Spinal cord (tissue), 10 donors: ENCODE measurements around the gene SLC25A20. TPM values are rescaled to one million over a fixed set of nuclear protein-coding genes. Genes with fewer than 3 reads are reported as not detected.
A peak's percentile ranks its signal among the peaks of the same experiment; 100 is the strongest.
"Not testable (repeated sequence)": the region's sequence is repeated elsewhere in the genome, so short reads cannot be mapped to it uniquely, and the experiment has no call there.

Source experiments
- DNase-seq, 6 donors: peaks; one replicate each; pipeline versions ENCODE4 v3.0.0 to v3.0.0-alpha.2; 2013 to 2015; ENCODE audit warnings: low spot score in 6 of 6, low read depth in 4 of 6
- H3K27ac ChIP-seq: one replicate; pipeline ENCODE4 v1.5.1; 2013; ENCODE audit warnings: low read depth, low read length, control low read depth
- H3K27me3 ChIP-seq: one replicate; pipeline ENCODE4 v1.6.1; 2013; ENCODE audit warnings: low read length; ENCODE audit not compliant: control insufficient read depth, insufficient read depth
- H3K36me3 ChIP-seq: one replicate; pipeline ENCODE4 v1.6.1; 2013; ENCODE audit warnings: low read length; ENCODE audit not compliant: control insufficient read depth, insufficient read depth
- H3K4me1 ChIP-seq: one replicate; pipeline ENCODE4 v1.6.1; 2013; ENCODE audit warnings: low read length; ENCODE audit not compliant: control insufficient read depth, insufficient read depth
- H3K4me3 ChIP-seq: one replicate; pipeline ENCODE4 v1.5.1; 2013; ENCODE audit warnings: low read depth, low read length, control low read depth
- H3K9me3 ChIP-seq: one replicate; pipeline ENCODE4 v1.6.1; 2013; ENCODE audit warnings: low read length; ENCODE audit not compliant: control insufficient read depth, insufficient read depth
- WGBS: methylation state at CpG from one replicate; pipeline ENCODE4 v1.1.5; 2013; ENCODE audit warnings: missing lambda C conversion rate; ENCODE audit not compliant: insufficient coverage; 5-methylcytosine and 5-hydroxymethylcytosine counted together
- polyA plus RNA-seq, 2 donors: library from polyadenylated mRNA; unstranded; fragments of 120-200 nt; gene quantifications; one replicate each; pipeline ENCODE4 v1.2.1, GENCODE V29; 2013; ENCODE audit not compliant: insufficient read length in 2 of 2
- total RNA-seq, 2 donors: library from RNA; depleted of rRNA in 1 of 2; stranded (reverse); fragments of 120-200 nt in 1 of 2; fragments of >200 nt in 1 of 2; gene quantifications; one replicate each; pipeline versions ENCODE4 v1.2.3 to v1.2.4, GENCODE V29; 2013 to 2014
- donor health status: healthy.

Gene SLC25A20
- total and polyA plus RNA-seq, 4 donors, result 21.1 to 23.6 (median 21.4) TPM

- not testable (repeated sequence) for DNase-seq, H3K36me3 ChIP-seq, H3K27ac ChIP-seq, H3K9me3 ChIP-seq, H3K27me3 ChIP-seq, H3K4me1 ChIP-seq, H3K4me3 ChIP-seq
- no CpG with 5 or more reads among the region's 11 CpGs for WGBS
These were observed 69.2 kb downstream of the SLC25A20 start for GRCh38 chr3:48829525-48829924.

GRCh38 chr3:48827874-48828273 lies 70.8 kb downstream of the SLC25A20 start:
- not testable (repeated sequence) for H3K27me3 ChIP-seq, H3K36me3 ChIP-seq, H3K9me3 ChIP-seq, H3K27ac ChIP-seq, DNase-seq, H3K4me1 ChIP-seq, H3K4me3 ChIP-seq
- WGBS, result 100% methylated on average over 3 of the region's 10 CpGs

GRCh38 chr3:48826451-48826850 lies 72.2 kb downstream of the SLC25A20 start:
- Histone ChIP-seq H3K36me3 (no peaks in the 10 kb centered on the region), H3K4me1 (no peaks in the 10 kb centered on the region), H3K9me3 (no peaks in the 10 kb centered on the region), H3K4me3 (no peak overlapping the region), H3K27me3 (no peaks in the 10 kb centered on the region), H3K27ac (no peak overlapping the region)
- WGBS, result 83% methylated on average over 2 of the region's 2 CpGs
- no peak for DNase-seq

GRCh38 chr3:48820612-48821324 lies 77.9 kb downstream of the SLC25A20 start:
- Histone ChIP-seq H3K27me3 (no peaks in the 10 kb centered on the region), H3K27ac (no peak overlapping the region), H3K4me3 (no peak overlapping the region), H3K9me3 (no peaks in the 10 kb centered on the region), H3K36me3 (no peaks in the 10 kb centered on the region), H3K4me1 (no peaks in the 10 kb centered on the region)
- no CpG with 5 or more reads among the region's 2 CpGs for WGBS
- DNase-seq, result peak in 2 of 6 donors; percentile 6 to 25

GRCh38 chr3:48819234-48820221 lies 79.2 kb downstream of the SLC25A20 start:
- DNase-seq, result no peak
- no peak overlapping the region for H3K27ac ChIP-seq
- WGBS, result 93% methylated on average over 3 of the region's 7 CpGs

GRCh38 chr3:48811524-48811923 lies 87.2 kb downstream of the SLC25A20 start:
- no peak overlapping the region for H3K27ac ChIP-seq

More at GRCh38 chr3:48819234-48820221, 79.2 kb downstream of the SLC25A20 start:
- Histone ChIP-seq H3K9me3 (no peaks in the 10 kb centered on the region), H3K4me1 (no peaks in the 10 kb centered on the region), H3K4me3 (no peak overlapping the region), H3K36me3 (no peaks in the 10 kb centered on the region), H3K27me3 (no peaks in the 10 kb centered on the region)

More at GRCh38 chr3:48811524-48811923, 87.2 kb downstream of the SLC25A20 start:
- H3K4me1 ChIP-seq, result no peaks in the 10 kb centered on the region
- H3K9me3 ChIP-seq, result no peaks in the 10 kb centered on the region
- H3K4me3 ChIP-seq, result no peak overlapping the region
- H3K27me3 ChIP-seq, result no peaks in the 10 kb centered on the region
- WGBS, result no CpG with 5 or more reads among the region's 3 CpGs
- DNase-seq, result no peak
- no peaks in the 10 kb centered on the region for H3K36me3 ChIP-seq

Other genes with a start within 250 kb of the SLC25A20 start
- 10 to 100 TPM in 1 of 2 donors, 1 to 10 TPM in 1; 6.0 to 10.3 TPM for gene CELSR3, start 236.0 kb downstream of the SLC25A20 start, total RNA-seq
- gene CELSR3, start 236.0 kb downstream of the SLC25A20 start, polyA plus RNA-seq, result 10 to 100 TPM; 25.7 to 26.1 TPM
- 10 to 100 TPM; 13.1 to 17.9 TPM for gene NCKIPSD, start 213.0 kb downstream of the SLC25A20 start, total RNA-seq
- 10 to 100 TPM; 18.6 to 25.7 TPM for gene NCKIPSD, start 213.0 kb downstream of the SLC25A20 start, polyA plus RNA-seq
- 100 to 1,000 TPM in 1 of 2 donors, 10 to 100 TPM in 1; 67.0 to 113 TPM for gene IP6K2, start 181.7 kb downstream of the SLC25A20 start, total RNA-seq
- gene IP6K2, start 181.7 kb downstream of the SLC25A20 start, polyA plus RNA-seq, result 100 to 1,000 TPM; 183 to 202 TPM
- gene PRKAR2A, start 51.0 kb downstream of the SLC25A20 start, total RNA-seq, result 10 to 100 TPM; 29.2 to 40.3 TPM
- 10 to 100 TPM; 32.3 to 36.5 TPM for gene PRKAR2A, start 51.0 kb downstream of the SLC25A20 start, polyA plus RNA-seq
- 10 to 100 TPM; 81.0 to 81.9 TPM for gene ARIH2, start 20.0 kb upstream of the SLC25A20 start, total RNA-seq
- gene ARIH2, start 20.0 kb upstream of the SLC25A20 start, polyA plus RNA-seq, result 10 to 100 TPM; 66.6 to 96.4 TPM
- gene P4HTM, start 91.4 kb upstream of the SLC25A20 start, total RNA-seq, result 10 to 100 TPM; 58.4 to 69.0 TPM
- gene P4HTM, start 91.4 kb upstream of the SLC25A20 start, polyA plus RNA-seq, result 10 to 100 TPM; 70.7 to 82.7 TPM
- 100 to 1,000 TPM in 1 of 2 donors, 10 to 100 TPM in 1; 81.7 to 152 TPM for gene WDR6, start 108.5 kb upstream of the SLC25A20 start, total RNA-seq
- 100 to 1,000 TPM; 234 to 241 TPM for gene WDR6, start 108.5 kb upstream of the SLC25A20 start, polyA plus RNA-seq
- gene DALRD3, start 119.7 kb upstream of the SLC25A20 start, total RNA-seq, result 10 to 100 TPM; 35.7 to 51.3 TPM
- 10 to 100 TPM; 83.8 to 85.7 TPM for gene DALRD3, start 119.7 kb upstream of the SLC25A20 start, polyA plus RNA-seq
- gene NDUFAF3, start 123.2 kb upstream of the SLC25A20 start, total RNA-seq, result 10 to 100 TPM; 37.0 to 97.0 TPM
- gene NDUFAF3, start 123.2 kb upstream of the SLC25A20 start, polyA plus RNA-seq, result 10 to 100 TPM; 69.0 to 79.9 TPM
- 100 to 1,000 TPM; 143 to 215 TPM for gene IMPDH2, start 130.5 kb upstream of the SLC25A20 start, total RNA-seq
- 100 to 1,000 TPM; 139 to 150 TPM for gene IMPDH2, start 130.5 kb upstream of the SLC25A20 start, polyA plus RNA-seq
- gene QRICH1, start 195.2 kb upstream of the SLC25A20 start, total RNA-seq, result 100 to 1,000 TPM in 1 of 2 donors, 10 to 100 TPM in 1; 84.6 to 104 TPM
- gene QRICH1, start 195.2 kb upstream of the SLC25A20 start, polyA plus RNA-seq, result 10 to 100 TPM; 62.9 to 80.1 TPM
- gene QARS1, start 205.9 kb upstream of the SLC25A20 start, total RNA-seq, result 100 to 1,000 TPM; 122 to 187 TPM
- gene QARS1, start 205.9 kb upstream of the SLC25A20 start, polyA plus RNA-seq, result 100 to 1,000 TPM; 136 to 159 TPM
- 10 to 100 TPM; 32.5 to 45.0 TPM for gene USP19, start 221.9 kb upstream of the SLC25A20 start, total RNA-seq
- gene USP19, start 221.9 kb upstream of the SLC25A20 start, polyA plus RNA-seq, result 10 to 100 TPM; 46.9 to 54.4 TPM
- 100 to 1,000 TPM; 225 to 536 TPM for gene LAMB2, start 234.2 kb upstream of the SLC25A20 start, total RNA-seq
- 100 to 1,000 TPM; 160 to 221 TPM for gene LAMB2, start 234.2 kb upstream of the SLC25A20 start, polyA plus RNA-seq